SK-N-SH (cell line): ENCODE data around the gene KCNJ12. TPM values are rescaled to one million over a fixed set of nuclear protein-coding genes. Genes with fewer than 3 reads are reported as not detected.

Experiments
- CTCF ChIA-PET: fragments of 300-600, 350-600 bp; formaldehyde crosslinking; extraction: SDS; loops from one replicate; lab custom pipeline; 2021; lab: Yijun Ruan, JAX
- POLR2A ChIA-PET: fragments of 350-600 bp; sonication (Branson Sonifier 250); formaldehyde crosslinking; extraction: SDS; loops from one replicate; lab custom pipeline; 2020; ENCODE audit warnings: antibody characterized with exemption, inconsistent platforms; lab: Yijun Ruan, JAX
- DNase-seq: peaks from one replicate; pipeline ENCODE4 v3.0.0; 2012
- H2AFZ ChIP-seq: fragments of 200-600 bp; sonication (generic); 2 replicates; pipeline ENCODE4 v1.8.1; 2016; ENCODE audit warnings: antibody characterized with exemption, mild to moderate bottlenecking, low read depth
- H3F3A ChIP-seq: fragments of 200-600 bp; sonication (generic); replicated peaks from 2 replicates; pipeline ENCODE3; 2016; ENCODE audit warnings: antibody characterized with exemption, mild to moderate bottlenecking; ENCODE audit not compliant: insufficient read depth
- H3K27ac ChIP-seq, 2 experiments: fragments of 200-500 bp in 1 of 2; fragments of 200-600 bp in 1 of 2; sonication (Bioruptor generic) in 1 of 2; sonication (generic), shearing (Covaris generic) in 1 of 2; 2 replicates each; pipeline versions ENCODE4 v1.5.1 to v1.6.1; 2014 to 2016; ENCODE audit warnings: low read depth in 2 of 2, inconsistent platforms in 1 of 2, low read length in 1 of 2, mild to moderate bottlenecking in 1 of 2, mixed read lengths in 1 of 2
- H3K27me3 ChIP-seq: fragments of 200-600 bp; sonication (generic), shearing (Covaris generic); 2 replicates; pipeline ENCODE4 v1.6.1; 2016; ENCODE audit warnings: mixed run types; ENCODE audit not compliant: insufficient read depth
- H3K36me3 ChIP-seq, 2 experiments: fragments of 200-500 bp in 1 of 2; fragments of 200-600 bp in 1 of 2; sonication (Bioruptor generic) in 1 of 2; sonication (generic) in 1 of 2; replicated peaks in 1 of 2; 2 replicates each; pipeline versions ENCODE3 to v1.5.1; 2014 to 2016; ENCODE audit warnings: low read length in 1 of 2, mild to moderate bottlenecking in 1 of 2; ENCODE audit not compliant: insufficient read depth in 2 of 2, control insufficient read depth in 1 of 2
- H3K4me1 ChIP-seq, 2 experiments: fragments of 200-500 bp in 1 of 2; fragments of 200-600 bp in 1 of 2; sonication (Bioruptor generic) in 1 of 2; sonication (generic), shearing (Covaris generic) in 1 of 2; 2 replicates each; pipeline versions ENCODE4 v1.5.1 to v1.6.1; 2014 to 2016; ENCODE audit warnings: low read depth in 1 of 2, low read length in 1 of 2, mixed run types in 1 of 2; ENCODE audit not compliant: insufficient read depth in 2 of 2, control insufficient read depth in 1 of 2
- H3K4me2 ChIP-seq: fragments of 200-600 bp; sonication (generic), shearing (Covaris generic); 2 replicates; pipeline ENCODE4 v1.6.1; 2017; ENCODE audit warnings: mixed run types
- H3K4me3 ChIP-seq, 2 experiments: fragments of 200-500 bp in 1 of 2; fragments of 200-600 bp in 1 of 2; sonication (Bioruptor generic) in 1 of 2; sonication (generic), shearing (Covaris generic) in 1 of 2; 2 replicates each; pipeline versions ENCODE4 v1.5.1 to v1.8.1; 2014 to 2016; ENCODE audit warnings: low read depth in 2 of 2, inconsistent platforms in 1 of 2, low read length in 1 of 2, mild to moderate bottlenecking in 1 of 2, mixed read lengths in 1 of 2, moderate library complexity in 1 of 2
- H3K79me2 ChIP-seq: fragments of 200-600 bp; sonication (generic); 2 replicates; pipeline ENCODE4 v1.8.1; 2017; ENCODE audit warnings: mild to moderate bottlenecking; ENCODE audit not compliant: insufficient read depth
- H3K9ac ChIP-seq: fragments of 200-600 bp; sonication (generic); 2 replicates; pipeline ENCODE4 v1.6.1; 2017; ENCODE audit warnings: mixed run types
- H3K9me2 ChIP-seq: fragments of 200-600 bp; sonication (generic); 2 replicates; pipeline ENCODE4 v1.6.1; 2017; ENCODE audit warnings: mixed run types
- H3K9me3 ChIP-seq: fragments of 200-600 bp; sonication (generic); 2 replicates; pipeline ENCODE4 v1.6.1; 2017; ENCODE audit warnings: mixed run types, mild to moderate bottlenecking, moderate library complexity
- H4K20me1 ChIP-seq: fragments of 200-600 bp; sonication (generic); 2 replicates; pipeline ENCODE4 v1.6.1; 2017; ENCODE audit warnings: mild to moderate bottlenecking, mixed run types; ENCODE audit not compliant: insufficient read depth
- EP300 ChIP-seq, 2 experiments: IDR thresholded peaks; 2 replicates each; pipeline versions ENCODE4 v1.4.0 to v1.6.1; 2012; ENCODE audit warnings: borderline replicate concordance in 1 of 2, low read depth in 1 of 2, low read length in 1 of 2
- FOXJ3 ChIP-seq: sonication (generic); formaldehyde crosslinking; IDR thresholded peaks from 2 replicates; pipeline ENCODE4 v1.5.1; 2020; ENCODE audit warnings: mild to moderate bottlenecking, missing genetic modification reagents
- JUND ChIP-seq: IDR thresholded peaks from 2 replicates; pipeline ENCODE4 v1.4.0; 2012
- MAX ChIP-seq: IDR thresholded peaks from 2 replicates; pipeline ENCODE4 v1.4.0; 2012; ENCODE audit warnings: low read depth
- MXI1 ChIP-seq: IDR thresholded peaks from 2 replicates; pipeline ENCODE4 v1.6.1; 2012; ENCODE audit warnings: mild to moderate bottlenecking, low read depth, low read length, improper control_type of control experiment
- NRF1 ChIP-seq: IDR thresholded peaks from 2 replicates; pipeline ENCODE4 v1.6.1; 2012; ENCODE audit warnings: low read depth, mild to moderate bottlenecking, low read length
- RCOR1 ChIP-seq: fragments of 150-350 bp; IDR thresholded peaks from 2 replicates; pipeline ENCODE4 v1.6.1; 2017; ENCODE audit warnings: antibody characterized with exemption, low read length
- RFX5 ChIP-seq: IDR thresholded peaks from 2 replicates; pipeline ENCODE4 v1.6.1; 2012; ENCODE audit warnings: mild to moderate bottlenecking, improper control_type of control experiment, low read length
- RXRA ChIP-seq: IDR thresholded peaks from 2 replicates; pipeline ENCODE4 v1.4.0; 2012; ENCODE audit warnings: low read depth, mild to moderate bottlenecking, borderline replicate concordance
- SIN3A ChIP-seq: IDR thresholded peaks from 2 replicates; pipeline ENCODE4 v1.6.1; 2012; ENCODE audit warnings: low read depth, mild to moderate bottlenecking, low read length, moderate library complexity, borderline replicate concordance
- ZBTB33 ChIP-seq: IDR thresholded peaks from 2 replicates; pipeline ENCODE4 v1.4.0; 2012; ENCODE audit warnings: low read depth, borderline replicate concordance
- WGBS: methylation state at CpG from one replicate; pipeline ENCODE4 v1.1.6; 2017; ENCODE audit warnings: low lambda C conversion rate; 5-methylcytosine and 5-hydroxymethylcytosine counted together
- polyA plus RNA-seq, 3 experiments: library from polyadenylated mRNA; depleted of rRNA; stranded (reverse); fragments of >200 nt; gene quantifications; 2 replicates each; pipeline ENCODE4 v1.2.3, GENCODE V29; 2012
- TF ChIP-seq, protein P1 (sequence below): fragments of 200-600 bp; sonication (generic); IDR thresholded peaks from 2 replicates; pipeline ENCODE4 v1.6.1; 2017; ENCODE audit warnings: antibody characterized with exemption, mild to moderate bottlenecking, moderate library complexity
- TF ChIP-seq, protein P2 (sequence below): IDR thresholded peaks from 2 replicates; pipeline ENCODE4 v1.6.1; 2012; ENCODE audit warnings: mild to moderate bottlenecking, low read depth, low read length, moderate library complexity

Gene KCNJ12
- polyA plus RNA-seq, 1 of the 3 experiments (the other 2 are of a cell fraction): 0.36 TPM

DNA sequence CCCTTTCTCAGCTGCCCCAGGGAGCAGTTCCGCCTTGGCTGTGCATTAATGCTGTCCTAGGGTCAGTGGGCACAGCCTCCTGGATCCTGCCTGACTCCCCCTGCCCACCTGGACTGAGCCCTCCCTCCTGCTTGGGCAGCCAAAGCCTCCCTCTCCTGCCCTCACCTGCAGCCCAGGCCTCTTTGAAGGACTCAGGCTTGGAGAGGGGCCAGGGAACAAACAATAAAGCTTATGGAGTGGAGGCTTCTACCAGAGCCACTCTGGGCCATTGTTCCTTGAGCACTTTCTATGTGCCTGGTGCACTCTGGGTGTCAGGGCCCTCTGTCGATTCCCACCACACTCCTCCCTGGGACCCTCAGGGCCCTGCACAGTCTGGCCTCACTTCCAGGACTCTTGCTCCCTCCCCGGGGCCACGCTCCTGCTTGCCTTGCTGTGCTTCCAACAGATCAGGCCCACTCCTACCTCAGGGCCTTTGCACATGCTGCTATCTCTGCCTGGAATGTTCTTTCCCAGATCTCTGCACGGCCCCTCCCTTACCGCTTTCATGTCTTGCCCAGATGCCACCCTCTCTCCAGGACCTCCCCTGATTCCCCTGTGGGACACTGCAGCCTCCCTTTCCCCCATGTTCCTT, 5.0 kb downstream of the KCNJ12 start (continued):
- TF ChIP-seq NRF1: no peak
- TF ChIP-seq, all 33 proteins: peak for 0

- Histone ChIP-seq H4K20me1 (no peaks in the 10 kb centered on the region), H3K36me3 (no peaks in the 10 kb centered on the region), H3K4me3 (no peak overlapping the region; a peak in 1 of 4 replicates), H3K9ac (no peak overlapping the region), H3K4me1 (peaks cover 0 to 18% of the 10 kb centered on the region in 2 experiments; a peak in 1 of 4 replicates), H3K9me3 (no peaks in the 10 kb centered on the region), H3F3A (no peaks in the 10 kb centered on the region), H3K4me2 (no peak overlapping the region), H3K79me2 (no peaks in the 10 kb centered on the region), H3K27ac (no peak overlapping the region), H3K27me3 (peaks cover 16% of the 10 kb centered on the region), H2AFZ (no peak overlapping the region), H3K9me2 (no peaks in the 10 kb centered on the region)
- peak; percentile 83 for DNase-seq
- ChIA-PET POLR2A (interaction anchor here (1.0 kb wide), 1 partner anchor 12 kb away, joined by 3 read pairs; no protein-coding TSS in a partner anchor), CTCF (interaction anchor here (1.1 to 1.4 kb wide), 2 partner anchors 8 to 130 kb away, joined by 3 to 5 read pairs; no protein-coding TSS in a partner anchor)
- peak; percentile 17; the same call in 1 of the 2 replicates for TF ChIP-seq RCOR1
- 0 out of 2 replicates have a peak, but pooled peaks have one; percentile 12 for TF ChIP-seq MXI1
- 0 out of 2 replicates have a peak, but pooled peaks have one; percentile 12 for TF ChIP-seq FOXJ3 (CRISPR knock-in tag)
- TF ChIP-seq, protein P1, sequence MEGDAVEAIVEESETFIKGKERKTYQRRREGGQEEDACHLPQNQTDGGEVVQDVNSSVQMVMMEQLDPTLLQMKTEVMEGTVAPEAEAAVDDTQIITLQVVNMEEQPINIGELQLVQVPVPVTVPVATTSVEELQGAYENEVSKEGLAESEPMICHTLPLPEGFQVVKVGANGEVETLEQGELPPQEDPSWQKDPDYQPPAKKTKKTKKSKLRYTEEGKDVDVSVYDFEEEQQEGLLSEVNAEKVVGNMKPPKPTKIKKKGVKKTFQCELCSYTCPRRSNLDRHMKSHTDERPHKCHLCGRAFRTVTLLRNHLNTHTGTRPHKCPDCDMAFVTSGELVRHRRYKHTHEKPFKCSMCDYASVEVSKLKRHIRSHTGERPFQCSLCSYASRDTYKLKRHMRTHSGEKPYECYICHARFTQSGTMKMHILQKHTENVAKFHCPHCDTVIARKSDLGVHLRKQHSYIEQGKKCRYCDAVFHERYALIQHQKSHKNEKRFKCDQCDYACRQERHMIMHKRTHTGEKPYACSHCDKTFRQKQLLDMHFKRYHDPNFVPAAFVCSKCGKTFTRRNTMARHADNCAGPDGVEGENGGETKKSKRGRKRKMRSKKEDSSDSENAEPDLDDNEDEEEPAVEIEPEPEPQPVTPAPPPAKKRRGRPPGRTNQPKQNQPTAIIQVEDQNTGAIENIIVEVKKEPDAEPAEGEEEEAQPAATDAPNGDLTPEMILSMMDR: no peak
- 45% methylated on average over 21 of the region's 29 CpGs for WGBS
Observed at GRCh38 chr17:21382560-21383495, 6.7 kb downstream of the KCNJ12 start.

- Histone ChIP-seq H3K27me3 (0 out of 2 replicates have a peak, but pooled peaks cover 5% of the 10 kb centered on the region), H3K4me1 (peaks cover 0 to 17% of the 10 kb centered on the region in 2 experiments; a peak in 1 of 4 replicates), H3K79me2 (no peaks in the 10 kb centered on the region), H3K9me3 (no peaks in the 10 kb centered on the region), H3K9me2 (no peaks in the 10 kb centered on the region), H3K36me3 (no peaks in the 10 kb centered on the region), H2AFZ (no peak overlapping the region), H3K9ac (no peak overlapping the region), H3K4me3 (no peak overlapping the region), H4K20me1 (no peaks in the 10 kb centered on the region), H3K27ac (no peak overlapping the region), H3K4me2 (no peak overlapping the region), H3F3A (no peaks in the 10 kb centered on the region)
- CTCF ChIA-PET: interaction anchor here (1.5 kb wide), 1 partner anchor 18 kb away, joined by 3 read pairs; no protein-coding TSS in a partner anchor
- 51% methylated on average over 7 of the region's 10 CpGs for WGBS
- POLR2A ChIA-PET: interaction anchor here (0.6 kb wide), 1 partner anchor 48 kb away, joined by 3 read pairs; no protein-coding TSS in a partner anchor
- DNase-seq: no peak
- TF ChIP-seq, protein P2, sequence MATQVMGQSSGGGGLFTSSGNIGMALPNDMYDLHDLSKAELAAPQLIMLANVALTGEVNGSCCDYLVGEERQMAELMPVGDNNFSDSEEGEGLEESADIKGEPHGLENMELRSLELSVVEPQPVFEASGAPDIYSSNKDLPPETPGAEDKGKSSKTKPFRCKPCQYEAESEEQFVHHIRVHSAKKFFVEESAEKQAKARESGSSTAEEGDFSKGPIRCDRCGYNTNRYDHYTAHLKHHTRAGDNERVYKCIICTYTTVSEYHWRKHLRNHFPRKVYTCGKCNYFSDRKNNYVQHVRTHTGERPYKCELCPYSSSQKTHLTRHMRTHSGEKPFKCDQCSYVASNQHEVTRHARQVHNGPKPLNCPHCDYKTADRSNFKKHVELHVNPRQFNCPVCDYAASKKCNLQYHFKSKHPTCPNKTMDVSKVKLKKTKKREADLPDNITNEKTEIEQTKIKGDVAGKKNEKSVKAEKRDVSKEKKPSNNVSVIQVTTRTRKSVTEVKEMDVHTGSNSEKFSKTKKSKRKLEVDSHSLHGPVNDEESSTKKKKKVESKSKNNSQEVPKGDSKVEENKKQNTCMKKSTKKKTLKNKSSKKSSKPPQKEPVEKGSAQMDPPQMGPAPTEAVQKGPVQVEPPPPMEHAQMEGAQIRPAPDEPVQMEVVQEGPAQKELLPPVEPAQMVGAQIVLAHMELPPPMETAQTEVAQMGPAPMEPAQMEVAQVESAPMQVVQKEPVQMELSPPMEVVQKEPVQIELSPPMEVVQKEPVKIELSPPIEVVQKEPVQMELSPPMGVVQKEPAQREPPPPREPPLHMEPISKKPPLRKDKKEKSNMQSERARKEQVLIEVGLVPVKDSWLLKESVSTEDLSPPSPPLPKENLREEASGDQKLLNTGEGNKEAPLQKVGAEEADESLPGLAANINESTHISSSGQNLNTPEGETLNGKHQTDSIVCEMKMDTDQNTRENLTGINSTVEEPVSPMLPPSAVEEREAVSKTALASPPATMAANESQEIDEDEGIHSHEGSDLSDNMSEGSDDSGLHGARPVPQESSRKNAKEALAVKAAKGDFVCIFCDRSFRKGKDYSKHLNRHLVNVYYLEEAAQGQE: no peak
- TF ChIP-seq ZBTB33: no peak
- TF ChIP-seq RFX5: no peak
- no peak for TF ChIP-seq MAX
- no peak for TF ChIP-seq RXRA
- no peak for TF ChIP-seq JUND
- no peak for TF ChIP-seq EP300 (IDR thresholded peaks at IDR 0.05; ENCODE audit: borderline replicate concordance in 1 of 2, low read depth in 1 of 2, low read length in 1 of 2)
- TF ChIP-seq SIN3A: no peak
Observed at GRCh38 chr17:21385281-21385845, 9.2 kb downstream of the KCNJ12 start.
